ENCODE data around the gene FGF14. TPM values are rescaled to one million over a fixed set of nuclear protein-coding genes. Genes with fewer than 3 reads are reported as not detected.
"Not testable (repeated sequence)": the region's sequence is repeated elsewhere in the genome, so short reads cannot be mapped to it uniquely, and the experiment has no call there.

The FGF14 gene
- total RNA-seq, 4 donors from 2014 or later, result 0.36 to 1.9 (median 0.45) TPM

- no peak for DNase-seq (ENCODE audit: low spot score in 2 of 2)
- H3K4me3 ChIP-seq (ENCODE audit: low read depth, poor library complexity, severe bottlenecking), result no peak overlapping the region
- intact Hi-C loops (cut with DNase I; ENCODE audit: low total_unique reads), result no loop called here
- 60 to 64% methylated on average over 7 of the region's 7 CpGs for WGBS, 2 donors
- TF ChIP-seq CTCF (IDR thresholded peaks at IDR 0.05), result no peak
- TF ChIP-seq POLR2A (IDR thresholded peaks at IDR 0.05), result no peak
Observed at GRCh38 chr13:102012299-102013293, 389.3 kb downstream of the FGF14 start.

- intact Hi-C loops (cut with DNase I; ENCODE audit: low total_unique reads), result not testable (repeated sequence)
Observed at GRCh38 chr13:102011455-102011854, 390.4 kb downstream of the FGF14 start.

GRCh38 chr13:102003848-102004570 lies 397.8 kb downstream of the FGF14 start:
- DNase-seq (ENCODE audit: low spot score in 2 of 2), result no peak
- WGBS, 2 donors, result 78 to 79% methylated on average over 5 of the region's 5 CpGs

More at GRCh38 chr13:102011455-102011854, 390.4 kb downstream of the FGF14 start:
- H3K4me3 ChIP-seq (ENCODE audit: low read depth, poor library complexity, severe bottlenecking); DNase-seq (ENCODE audit: low spot score in 2 of 2): not testable (repeated sequence)
- 65% methylated on average over 5 of the region's 5 CpGs for WGBS, 2 donors

GRCh38 chr13:102002287-102002686 lies 399.6 kb downstream of the FGF14 start:
- DNase-seq (ENCODE audit: low spot score in 2 of 2), result no peak
- intact Hi-C loops (cut with DNase I; ENCODE audit: low total_unique reads), result no loop called here
- 65 to 74% methylated on average over 3 of the region's 3 CpGs for WGBS, 2 donors

More at GRCh38 chr13:102003848-102004570, 397.8 kb downstream of the FGF14 start:
- intact Hi-C loops (cut with DNase I; ENCODE audit: low total_unique reads), result no loop called here
- TF ChIP-seq CTCF (IDR thresholded peaks at IDR 0.05) (no peak), POLR2A (IDR thresholded peaks at IDR 0.05) (no peak)
- no peak overlapping the region for H3K4me3 ChIP-seq (ENCODE audit: low read depth, poor library complexity, severe bottlenecking)

GRCh38 chr13:102000764-102001163 lies 401.1 kb downstream of the FGF14 start:
- H3K4me3 ChIP-seq (ENCODE audit: low read depth, poor library complexity, severe bottlenecking), result no peak overlapping the region
- intact Hi-C loops (cut with DNase I; ENCODE audit: low total_unique reads), result no loop called here
- no peak for TF ChIP-seq CTCF (IDR thresholded peaks at IDR 0.05)
- no peak for TF ChIP-seq POLR2A (IDR thresholded peaks at IDR 0.05)
- no peak for DNase-seq (ENCODE audit: low spot score in 2 of 2)

More at GRCh38 chr13:102002287-102002686, 399.6 kb downstream of the FGF14 start:
- TF ChIP-seq POLR2A (IDR thresholded peaks at IDR 0.05) (no peak), CTCF (IDR thresholded peaks at IDR 0.05) (no peak)
- H3K4me3 ChIP-seq (ENCODE audit: low read depth, poor library complexity, severe bottlenecking), result no peak overlapping the region

- WGBS, 2 donors, result 88 to 97% methylated on average over 1 of the region's 1 CpG
- TF ChIP-seq POLR2A (IDR thresholded peaks at IDR 0.05) (no peak), CTCF (IDR thresholded peaks at IDR 0.05) (no peak)
- intact Hi-C loops (cut with DNase I; ENCODE audit: low total_unique reads), result no loop called here
- no peak overlapping the region for H3K4me3 ChIP-seq (ENCODE audit: low read depth, poor library complexity, severe bottlenecking)
- no peak for DNase-seq (ENCODE audit: low spot score in 2 of 2)
Observed at GRCh38 chr13:101998129-101998528, 403.7 kb downstream of the FGF14 start.

Measured in lower leg skin (tissue), 4 donors.